HepG2 (cell line): Measurements from ENCODE around the gene NXN. TPM values are rescaled to one million over a fixed set of nuclear protein-coding genes. Genes with fewer than 3 reads are reported as not detected.
A peak's percentile ranks its signal among the peaks of the same experiment; 100 is the strongest.

Source experiments
- ARID2 ChIP-seq: sonication (generic); formaldehyde crosslinking; IDR thresholded peaks from 2 replicates; pipeline ENCODE4 v1.8.1; 2022; ENCODE audit warnings: mild to moderate bottlenecking, missing genetic modification reagents, borderline replicate concordance
- ATAD3A ChIP-seq: sonication (generic); formaldehyde crosslinking; IDR thresholded peaks from 2 replicates; pipeline ENCODE4 v1.4.0; 2020; ENCODE audit warnings: missing genetic modification reagents
- CHD4 ChIP-seq: fragments of 200-600 bp; sonication (generic); IDR thresholded peaks from 2 replicates; pipeline ENCODE4 v1.7.0; 2017; ENCODE audit warnings: mild to moderate bottlenecking, low read length, borderline replicate concordance
- GTF2F1 ChIP-seq: fragments of 150-350 bp; IDR thresholded peaks from 2 replicates; pipeline ENCODE4 v1.6.1; 2014; ENCODE audit warnings: low read length
- HHEX ChIP-seq: IDR thresholded peaks from 2 replicates; pipeline ENCODE4 v1.6.1; 2016; ENCODE audit warnings: control low read depth
- IKZF4 ChIP-seq: sonication (generic); formaldehyde crosslinking; IDR thresholded peaks from 2 replicates; pipeline ENCODE4 v1.5.1; 2020; ENCODE audit warnings: borderline replicate concordance, mild to moderate bottlenecking, low read depth, missing genetic modification reagents; ENCODE audit errors: not compliant biosample characterization
- IRF2 ChIP-seq: IDR thresholded peaks from 2 replicates; pipeline ENCODE4 v1.6.1; 2018; ENCODE audit warnings: missing genetic modification reagents, missing compliant biosample characterization
- MBNL3 ChIP-seq: fragments of 250-450 bp; sonication (Bioruptor Pico); conservative IDR thresholded peaks from 2 replicates; pipeline ENCODE4 v1.8.0; 2022; ENCODE audit warnings: mild to moderate bottlenecking, inconsistent platforms
- MYNN ChIP-seq: sonication (generic); formaldehyde crosslinking; IDR thresholded peaks from 2 replicates; pipeline ENCODE4 v1.4.0; 2020; ENCODE audit warnings: mild to moderate bottlenecking, low read depth, missing genetic modification reagents
- PAF1 ChIP-seq: IDR thresholded peaks from 2 replicates; pipeline ENCODE4 v1.6.1; 2016; ENCODE audit warnings: missing genetic modification reagents, missing compliant biosample characterization
- TBX3 ChIP-seq: fragments of 450-650 bp; IDR thresholded peaks from 2 replicates; pipeline ENCODE4 v1.6.1; 2017; ENCODE audit warnings: antibody characterized with exemption, mild to moderate bottlenecking, inconsistent platforms, borderline replicate concordance
- TOPORS ChIP-seq: sonication (generic); formaldehyde crosslinking; IDR thresholded peaks from 2 replicates; pipeline ENCODE4 v1.8.0; 2023; ENCODE audit warnings: mild to moderate bottlenecking, missing genetic modification reagents
- ZNF20 ChIP-seq: sonication (generic); formaldehyde crosslinking; IDR thresholded peaks from 2 replicates; pipeline ENCODE4 v1.4.0; 2020; ENCODE audit warnings: mild to moderate bottlenecking, moderate library complexity, missing genetic modification reagents
- ZNF589 ChIP-seq: sonication (generic); formaldehyde crosslinking; conservative IDR thresholded peaks from 2 replicates; pipeline ENCODE4 v1.8.0; 2022; ENCODE audit warnings: mild to moderate bottlenecking, moderate library complexity, missing genetic modification reagents
- polyA plus RNA-seq, 8 experiments: library from polyadenylated mRNA; depleted of rRNA in 3 of 8; stranded (reverse) in 7 of 8; unstranded in 1 of 8; fragments of >200 nt; fragmentation: Illumina TruSeq in 4 of 8; extraction: Trizol in 4 of 8; gene quantifications; 2 replicates each; pipeline versions ENCODE4 v1.2.1 to v1.2.3, GENCODE V29; 2011 to 2016; ENCODE audit warnings: low read depth in 4 of 8, missing spikeins in 1 of 8, mixed read lengths in 1 of 8; ENCODE audit not compliant: insufficient read depth in 1 of 8
- total RNA-seq, 5 experiments: library from RNA; depleted of rRNA; stranded (reverse); fragments of >200 nt; fragmentation: Illumina TruSeq; extraction: Trizol; gene quantifications; 2 replicates each; pipeline ENCODE4 v1.2.3, GENCODE V29; 2016; ENCODE audit warnings: low read depth in 1 of 5
- TF ChIP-seq, protein P1 (sequence below): sonication (generic); formaldehyde crosslinking; IDR thresholded peaks from 2 replicates; pipeline ENCODE4 v1.4.0; 2020; ENCODE audit warnings: mild to moderate bottlenecking, missing genetic modification reagents
- TF ChIP-seq, protein P2 (sequence below): sonication (generic); formaldehyde crosslinking; IDR thresholded peaks from 2 replicates; pipeline ENCODE4 v1.4.0; 2020; ENCODE audit warnings: missing genetic modification reagents
- TF ChIP-seq, protein P3 (sequence below): sonication (generic); formaldehyde crosslinking; IDR thresholded peaks from 2 replicates; pipeline ENCODE4 v1.9.0; 2021; ENCODE audit warnings: missing genetic modification reagents, borderline replicate concordance
- TF ChIP-seq, protein P4 (sequence below): sonication (generic); formaldehyde crosslinking; IDR thresholded peaks from 2 replicates; pipeline ENCODE4 v1.8.0; 2022; ENCODE audit warnings: mild to moderate bottlenecking, missing genetic modification reagents

Gene NXN
- total and polyA plus RNA-seq, 2 of the 13 experiments (the other 11 are each of a cell fraction or from before 2014, with no cell fraction given): 22.2 to 24.3 TPM

DNA sequence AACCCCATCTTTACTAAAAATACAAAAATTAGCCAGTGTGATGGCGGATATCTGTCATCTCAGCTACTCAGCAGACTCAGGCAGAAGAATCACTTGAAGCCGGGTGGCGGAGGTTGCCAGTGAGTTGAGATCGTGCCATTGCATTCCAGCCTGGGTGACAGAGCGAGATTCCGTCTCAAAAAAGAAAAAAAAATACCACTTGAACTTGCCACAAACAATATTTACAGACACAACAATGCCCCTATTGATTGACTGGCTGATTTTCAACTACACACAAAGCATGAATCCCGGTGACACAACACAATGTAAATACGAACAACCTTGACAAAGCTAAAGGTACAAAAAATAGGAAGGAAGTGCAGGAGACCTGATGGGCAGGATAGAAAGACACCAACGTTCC is 49.3 kb downstream of the NXN start (continued):
- TF ChIP-seq, protein P1, sequence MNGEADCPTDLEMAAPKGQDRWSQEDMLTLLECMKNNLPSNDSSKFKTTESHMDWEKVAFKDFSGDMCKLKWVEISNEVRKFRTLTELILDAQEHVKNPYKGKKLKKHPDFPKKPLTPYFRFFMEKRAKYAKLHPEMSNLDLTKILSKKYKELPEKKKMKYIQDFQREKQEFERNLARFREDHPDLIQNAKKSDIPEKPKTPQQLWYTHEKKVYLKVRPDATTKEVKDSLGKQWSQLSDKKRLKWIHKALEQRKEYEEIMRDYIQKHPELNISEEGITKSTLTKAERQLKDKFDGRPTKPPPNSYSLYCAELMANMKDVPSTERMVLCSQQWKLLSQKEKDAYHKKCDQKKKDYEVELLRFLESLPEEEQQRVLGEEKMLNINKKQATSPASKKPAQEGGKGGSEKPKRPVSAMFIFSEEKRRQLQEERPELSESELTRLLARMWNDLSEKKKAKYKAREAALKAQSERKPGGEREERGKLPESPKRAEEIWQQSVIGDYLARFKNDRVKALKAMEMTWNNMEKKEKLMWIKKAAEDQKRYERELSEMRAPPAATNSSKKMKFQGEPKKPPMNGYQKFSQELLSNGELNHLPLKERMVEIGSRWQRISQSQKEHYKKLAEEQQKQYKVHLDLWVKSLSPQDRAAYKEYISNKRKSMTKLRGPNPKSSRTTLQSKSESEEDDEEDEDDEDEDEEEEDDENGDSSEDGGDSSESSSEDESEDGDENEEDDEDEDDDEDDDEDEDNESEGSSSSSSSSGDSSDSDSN (CRISPR knock-in tag): no peak
- TF ChIP-seq, protein P2, sequence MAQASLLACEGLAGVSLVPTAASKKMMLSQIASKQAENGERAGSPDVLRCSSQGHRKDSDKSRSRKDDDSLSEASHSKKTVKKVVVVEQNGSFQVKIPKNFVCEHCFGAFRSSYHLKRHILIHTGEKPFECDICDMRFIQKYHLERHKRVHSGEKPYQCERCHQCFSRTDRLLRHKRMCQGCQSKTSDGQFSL (CRISPR knock-in tag): no peak
- TF ChIP-seq IKZF4 (no peak), GTF2F1 (no peak), IRF2 (CRISPR knock-in tag) (peak; percentile 95), ZNF20 (CRISPR knock-in tag) (no peak), ZNF589 (CRISPR knock-in tag) (peak; percentile 71; the same call in 1 of the 2 replicates), ATAD3A (CRISPR knock-in tag) (no peak), ARID2 (no peak), TOPORS (no peak), MYNN (CRISPR knock-in tag) (no peak), MBNL3 (CRISPR knock-in tag) (no peak), PAF1 (no peak), HHEX (CRISPR knock-in tag) (peak; percentile 87), CHD4 (no peak; the same call in 1 of the 2 replicates), TBX3 (peak; percentile 91; the same call in 1 of the 2 replicates)
- TF ChIP-seq, protein P3, sequence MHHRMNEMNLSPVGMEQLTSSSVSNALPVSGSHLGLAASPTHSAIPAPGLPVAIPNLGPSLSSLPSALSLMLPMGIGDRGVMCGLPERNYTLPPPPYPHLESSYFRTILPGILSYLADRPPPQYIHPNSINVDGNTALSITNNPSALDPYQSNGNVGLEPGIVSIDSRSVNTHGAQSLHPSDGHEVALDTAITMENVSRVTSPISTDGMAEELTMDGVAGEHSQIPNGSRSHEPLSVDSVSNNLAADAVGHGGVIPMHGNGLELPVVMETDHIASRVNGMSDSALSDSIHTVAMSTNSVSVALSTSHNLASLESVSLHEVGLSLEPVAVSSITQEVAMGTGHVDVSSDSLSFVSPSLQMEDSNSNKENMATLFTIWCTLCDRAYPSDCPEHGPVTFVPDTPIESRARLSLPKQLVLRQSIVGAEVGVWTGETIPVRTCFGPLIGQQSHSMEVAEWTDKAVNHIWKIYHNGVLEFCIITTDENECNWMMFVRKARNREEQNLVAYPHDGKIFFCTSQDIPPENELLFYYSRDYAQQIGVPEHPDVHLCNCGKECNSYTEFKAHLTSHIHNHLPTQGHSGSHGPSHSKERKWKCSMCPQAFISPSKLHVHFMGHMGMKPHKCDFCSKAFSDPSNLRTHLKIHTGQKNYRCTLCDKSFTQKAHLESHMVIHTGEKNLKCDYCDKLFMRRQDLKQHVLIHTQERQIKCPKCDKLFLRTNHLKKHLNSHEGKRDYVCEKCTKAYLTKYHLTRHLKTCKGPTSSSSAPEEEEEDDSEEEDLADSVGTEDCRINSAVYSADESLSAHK (CRISPR knock-in tag): no peak
- TF ChIP-seq, protein P4, sequence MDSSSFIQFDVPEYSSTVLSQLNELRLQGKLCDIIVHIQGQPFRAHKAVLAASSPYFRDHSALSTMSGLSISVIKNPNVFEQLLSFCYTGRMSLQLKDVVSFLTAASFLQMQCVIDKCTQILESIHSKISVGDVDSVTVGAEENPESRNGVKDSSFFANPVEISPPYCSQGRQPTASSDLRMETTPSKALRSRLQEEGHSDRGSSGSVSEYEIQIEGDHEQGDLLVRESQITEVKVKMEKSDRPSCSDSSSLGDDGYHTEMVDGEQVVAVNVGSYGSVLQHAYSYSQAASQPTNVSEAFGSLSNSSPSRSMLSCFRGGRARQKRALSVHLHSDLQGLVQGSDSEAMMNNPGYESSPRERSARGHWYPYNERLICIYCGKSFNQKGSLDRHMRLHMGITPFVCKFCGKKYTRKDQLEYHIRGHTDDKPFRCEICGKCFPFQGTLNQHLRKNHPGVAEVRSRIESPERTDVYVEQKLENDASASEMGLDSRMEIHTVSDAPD: peak; percentile 76; the same call in 1 of the 2 replicates
